IMR-90 (cell line): Measurements from ENCODE around the gene LBP. TPM values are rescaled to one million over a fixed set of nuclear protein-coding genes. Genes with fewer than 3 reads are reported as not detected.

ENCODE experiments used
- ATAC-seq: fragments of 200-7000 bp; cut with Tn5 transposase; 2 replicates; pipeline ENCODE4 v1.9.1; 2020; ENCODE audit warnings: low read depth, mild to moderate bottlenecking, moderate library complexity
- BruUV-seq: library from RNA; stranded (reverse); fragments of 400-500 nt; replicated peaks from 2 replicates; lab custom pipeline; 2021; lab: Mats Ljungman, UMichigan
- CTCF ChIA-PET: fragments of 300-600 bp; formaldehyde crosslinking; extraction: SDS; loops from one replicate; lab custom pipeline; 2021; ENCODE audit warnings: antibody characterized with exemption; lab: Yijun Ruan, JAX
- POLR2A ChIA-PET: fragments of 300-600 bp; sonication (Branson Sonifier 250); formaldehyde crosslinking; loops from one replicate; lab custom pipeline; 2022; ENCODE audit warnings: antibody characterized with exemption; ENCODE audit not compliant: unreplicated experiment; lab: Charles Lee
- DNase-seq: peaks from one replicate; pipeline ENCODE4 v3.0.0; 2013
- H2AFZ ChIP-seq: replicated peaks from 2 replicates; pipeline ENCODE3; 2013; ENCODE audit warnings: low read length, mild to moderate bottlenecking; ENCODE audit not compliant: poor library complexity
- H2AK5ac ChIP-seq: 2 replicates; pipeline ENCODE4 v1.6.1; 2013; ENCODE audit warnings: low read depth, low read length, inconsistent platforms
- H2AK9ac ChIP-seq: replicated peaks from 2 replicates; pipeline ENCODE3; 2013; ENCODE audit warnings: mild to moderate bottlenecking, low read depth, low read length, moderate library complexity; ENCODE audit not compliant: poor library complexity
- H2BK120ac ChIP-seq: 2 replicates; pipeline ENCODE4 v1.6.1; 2013; ENCODE audit warnings: low read depth, low read length, inconsistent platforms
- H2BK15ac ChIP-seq: 3 replicates; pipeline ENCODE4 v1.6.1; 2013; ENCODE audit warnings: low read depth, low read length, inconsistent platforms
- H2BK20ac ChIP-seq: 2 replicates; pipeline ENCODE4 v1.6.1; 2013; ENCODE audit warnings: low read depth, mild to moderate bottlenecking, inconsistent platforms, low read length, moderate library complexity
- H2BK5ac ChIP-seq: 2 replicates; pipeline ENCODE4 v1.6.1; 2013; ENCODE audit warnings: mild to moderate bottlenecking, low read depth, low read length, inconsistent platforms; ENCODE audit not compliant: poor library complexity, severe bottlenecking
- H3K14ac ChIP-seq: replicated peaks from 2 replicates; pipeline ENCODE4 v1.6.1; 2013; ENCODE audit warnings: low read depth, low read length, inconsistent platforms
- H3K18ac ChIP-seq: 2 replicates; pipeline ENCODE4 v1.6.1; 2013; ENCODE audit warnings: low read depth, low read length, control low read depth
- H3K23ac ChIP-seq: 2 replicates; pipeline ENCODE4 v1.6.1; 2013; ENCODE audit warnings: low read depth, low read length, inconsistent platforms
- H3K27ac ChIP-seq: 2 replicates; pipeline ENCODE4 v1.5.1; 2013; ENCODE audit warnings: mild to moderate bottlenecking, control low read depth, low read length; ENCODE audit not compliant: insufficient read depth
- H3K27me3 ChIP-seq: 2 replicates; pipeline ENCODE4 v1.6.1; 2013; ENCODE audit warnings: low read length; ENCODE audit not compliant: control insufficient read depth, insufficient read depth
- H3K36me3 ChIP-seq: 2 replicates; pipeline ENCODE4 v1.6.1; 2013; ENCODE audit warnings: low read length, mixed read lengths; ENCODE audit not compliant: control insufficient read depth, insufficient read depth
- H3K4ac ChIP-seq: 2 replicates; pipeline ENCODE4 v1.6.1; 2013; ENCODE audit warnings: low read depth, low read length, inconsistent platforms
- H3K4me1 ChIP-seq: 2 replicates; pipeline ENCODE4 v1.6.1; 2013; ENCODE audit warnings: low read length, mixed read lengths; ENCODE audit not compliant: control insufficient read depth, insufficient read depth
- H3K4me2 ChIP-seq: 2 replicates; pipeline ENCODE4 v1.6.1; 2013; ENCODE audit warnings: low read depth, mild to moderate bottlenecking, control low read depth, low read length, moderate library complexity
- H3K4me3 ChIP-seq: 2 replicates; pipeline ENCODE4 v1.5.1; 2013; ENCODE audit warnings: low read depth, mild to moderate bottlenecking, control low read depth, low read length, moderate library complexity; ENCODE audit not compliant: insufficient read depth
- H3K56ac ChIP-seq: 2 replicates; pipeline ENCODE4 v1.6.1; 2013; ENCODE audit warnings: low read length, inconsistent platforms; ENCODE audit not compliant: insufficient read depth; ENCODE audit errors: extremely low read depth
- H3K79me1 ChIP-seq, 2 experiments: 2 replicates each; pipeline ENCODE4 v1.6.1; 2013; ENCODE audit warnings: low read length in 2 of 2, inconsistent platforms in 1 of 2, low read depth in 1 of 2
- H3K9ac ChIP-seq: 2 replicates; pipeline ENCODE4 v1.6.1; 2013; ENCODE audit warnings: low read depth, low read length, control low read depth
- H3K9me1 ChIP-seq: 2 replicates; pipeline ENCODE4 v1.6.1; 2013; ENCODE audit warnings: low read length, inconsistent platforms; ENCODE audit not compliant: insufficient read depth
- H3K9me3 ChIP-seq: 2 replicates; pipeline ENCODE4 v1.6.1; 2013; ENCODE audit warnings: low read length; ENCODE audit not compliant: control insufficient read depth, insufficient read depth
- H4K20me1 ChIP-seq: 2 replicates; pipeline ENCODE4 v1.6.1; 2013; ENCODE audit warnings: low read length, inconsistent platforms; ENCODE audit not compliant: insufficient read depth
- H4K5ac ChIP-seq: 2 replicates; pipeline ENCODE4 v1.6.1; 2013; ENCODE audit warnings: mild to moderate bottlenecking, low read depth, low read length, control low read depth
- H4K8ac ChIP-seq, 2 experiments: 2 replicates each; pipeline ENCODE4 v1.6.1; 2013; ENCODE audit warnings: low read depth in 2 of 2, low read length in 2 of 2, control low read depth in 1 of 2, inconsistent platforms in 1 of 2
- H4K91ac ChIP-seq: 2 replicates; pipeline ENCODE4 v1.6.1; 2013; ENCODE audit warnings: low read depth, low read length, inconsistent platforms; ENCODE audit not compliant: insufficient read depth
- FOS ChIP-seq: fragments of 150-350 bp; IDR thresholded peaks from 2 replicates; pipeline ENCODE4 v1.6.1; 2016; ENCODE audit warnings: low read depth, low read length
- RAD21 ChIP-seq: IDR thresholded peaks from 2 replicates; pipeline ENCODE4 v1.6.1; 2012; ENCODE audit warnings: low read length, improper control_type of control experiment
- WGBS, 2 experiments: methylation state at CpG; one replicate each; pipeline versions ENCODE4 v1.1.5 to v1.1.7; 2013; ENCODE audit warnings: missing lambda C conversion rate in 2 of 2; ENCODE audit not compliant: insufficient read length in 1 of 2; ENCODE audit errors: extremely low coverage in 2 of 2; 5-methylcytosine and 5-hydroxymethylcytosine counted together
- dilution Hi-C: fragments of 300-500 bp; cut with HindIII; formaldehyde crosslinking; loops from one replicate; pipeline ENCODE4 v1.14.3; 2018; ENCODE audit warnings: low sequenced_read_pairs; ENCODE audit not compliant: unreplicated experiment
- in situ Hi-C: fragments of 300-500 bp; cut with MboI; formaldehyde crosslinking; loops from 3 replicates; pipeline ENCODE4 v1.14.3; 2019; ENCODE audit warnings: low sequenced_read_pairs, inconsistent platforms, mixed read lengths
- intact Hi-C: fragments of 100-400 bp; cut with micrococcal nuclease; formaldehyde crosslinking; loops from 2 replicates; pipeline ENCODE4 v1.10.0; 2022
- polyA plus RNA-seq, 3 experiments: library from polyadenylated mRNA; depleted of rRNA; stranded (reverse); fragments of >200 nt; gene quantifications; 2 replicates each; pipeline ENCODE4 v1.2.3, GENCODE V29; 2012; ENCODE audit warnings: low replicate concordance in 1 of 3
- total RNA-seq: library from RNA; depleted of rRNA; stranded (reverse); fragments of >200 nt; gene quantifications from 2 replicates; pipeline ENCODE4 v1.2.3, GENCODE V29; 2012
- TF ChIP-seq, protein P1 (sequence below): conservative IDR thresholded peaks from 2 replicates; pipeline ENCODE4 v1.5.1; 2012; ENCODE audit warnings: mild to moderate bottlenecking, low read depth, low read length, improper control_type of control experiment

Gene LBP
- total and polyA plus RNA-seq, 2 of the 4 experiments (the other 2 are of a cell fraction) = not detected

DNA sequence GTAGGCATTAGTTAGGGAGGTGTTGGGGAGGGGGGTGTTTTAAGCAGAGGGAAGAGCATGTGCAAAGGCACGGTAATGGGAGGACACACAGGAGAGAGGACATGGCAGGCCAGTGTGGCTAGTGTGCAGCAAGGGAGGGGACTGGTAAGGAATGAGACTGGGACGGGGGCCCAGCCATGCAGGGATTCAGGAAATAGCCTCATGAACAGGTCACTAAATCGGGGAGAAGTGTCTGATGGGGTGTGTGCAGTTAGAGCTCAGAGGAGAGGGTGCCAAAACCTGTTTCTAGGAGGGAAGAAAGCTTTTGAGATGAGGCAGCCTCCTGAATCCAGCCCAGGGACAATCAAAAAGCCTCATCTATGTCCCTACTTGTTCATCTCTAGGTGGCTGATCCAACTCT, 34.8 kb upstream of the LBP start:
- 50% methylated on average over 2 of the region's 3 CpGs; no CpG with 5 or more reads in 1 of the 2 experiments for WGBS, 2 experiments
- no peak overlapping the region for H2AK9ac ChIP-seq
- no peak overlapping the region for H2BK15ac ChIP-seq
- no peaks in the 10 kb centered on the region for H4K20me1 ChIP-seq
- no peak overlapping the region for H3K4ac ChIP-seq
- no peak overlapping the region for H4K5ac ChIP-seq
- no peak overlapping the region for H3K4me2 ChIP-seq
- peaks cover 7% of the 10 kb centered on the region; the same call in 1 of the 2 replicates for H3K9me3 ChIP-seq
- no peak overlapping the region for H2BK20ac ChIP-seq
- H3K36me3 ChIP-seq = no peaks in the 10 kb centered on the region
- no peak overlapping the region for H3K23ac ChIP-seq
- DNase-seq = no peak
- intact Hi-C loops (no loop called here), in situ Hi-C loops (no loop called here), dilution Hi-C loops (no loop called here)
- H3K79me1 ChIP-seq = no peaks in the 10 kb centered on the region
- ChIA-PET CTCF (no interaction called here), POLR2A (no interaction called here)
- H3K9me1 ChIP-seq = no peaks in the 10 kb centered on the region
- H4K8ac ChIP-seq = no peak overlapping the region
- no peak overlapping the region for H2AFZ ChIP-seq
- no peak overlapping the region for H3K27ac ChIP-seq
- no peak overlapping the region for H3K18ac ChIP-seq
- no peak overlapping the region for H3K4me3 ChIP-seq
- H2BK5ac ChIP-seq = no peak overlapping the region
- peaks cover 33% of the 10 kb centered on the region for H3K27me3 ChIP-seq
- ATAC-seq = no peak
- BruUV-seq = no TSS peak
- H3K56ac ChIP-seq = no peak overlapping the region
- no peak overlapping the region for H3K14ac ChIP-seq
- no peaks in the 10 kb centered on the region for H3K4me1 ChIP-seq
- no peak overlapping the region for H3K9ac ChIP-seq
- TF ChIP-seq RAD21 (no peak), FOS (no peak)
- TF ChIP-seq, protein P1, sequence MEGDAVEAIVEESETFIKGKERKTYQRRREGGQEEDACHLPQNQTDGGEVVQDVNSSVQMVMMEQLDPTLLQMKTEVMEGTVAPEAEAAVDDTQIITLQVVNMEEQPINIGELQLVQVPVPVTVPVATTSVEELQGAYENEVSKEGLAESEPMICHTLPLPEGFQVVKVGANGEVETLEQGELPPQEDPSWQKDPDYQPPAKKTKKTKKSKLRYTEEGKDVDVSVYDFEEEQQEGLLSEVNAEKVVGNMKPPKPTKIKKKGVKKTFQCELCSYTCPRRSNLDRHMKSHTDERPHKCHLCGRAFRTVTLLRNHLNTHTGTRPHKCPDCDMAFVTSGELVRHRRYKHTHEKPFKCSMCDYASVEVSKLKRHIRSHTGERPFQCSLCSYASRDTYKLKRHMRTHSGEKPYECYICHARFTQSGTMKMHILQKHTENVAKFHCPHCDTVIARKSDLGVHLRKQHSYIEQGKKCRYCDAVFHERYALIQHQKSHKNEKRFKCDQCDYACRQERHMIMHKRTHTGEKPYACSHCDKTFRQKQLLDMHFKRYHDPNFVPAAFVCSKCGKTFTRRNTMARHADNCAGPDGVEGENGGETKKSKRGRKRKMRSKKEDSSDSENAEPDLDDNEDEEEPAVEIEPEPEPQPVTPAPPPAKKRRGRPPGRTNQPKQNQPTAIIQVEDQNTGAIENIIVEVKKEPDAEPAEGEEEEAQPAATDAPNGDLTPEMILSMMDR = no peak
- H2AK5ac ChIP-seq = no peak overlapping the region
- H2BK120ac ChIP-seq = no peak overlapping the region
- no peak overlapping the region for H4K91ac ChIP-seq
